Tibial nerve (tissue), 4 donors: ENCODE measurements around the gene CARM1. TPM values are rescaled to one million over a fixed set of nuclear protein-coding genes. Genes with fewer than 3 reads are reported as not detected.

ENCODE experiments used
- DNase-seq, 2 donors: peaks; one replicate each; pipeline ENCODE4 v3.0.0-alpha.2; 2019; ENCODE audit warnings: low spot score in 2 of 2
- H3K27ac ChIP-seq, 4 donors: fragments of 200-600 bp; sonication (generic) in 3 of 4; one replicate each; pipeline ENCODE4 v1.5.1; 2017 to 2019; ENCODE audit warnings: mild to moderate bottlenecking in 1 of 4
- H3K27me3 ChIP-seq, 2 donors: fragments of 200-600 bp; sonication (generic) in 1 of 2; one replicate each; pipeline versions ENCODE4 v1.5.1 to v1.6.0; 2017 to 2019
- H3K36me3 ChIP-seq, 3 donors: fragments of 200-600 bp; sonication (generic); one replicate each; pipeline ENCODE4 v1.5.1; 2018 to 2019
- H3K4me1 ChIP-seq, 4 donors: fragments of 200-600 bp; sonication (generic) in 3 of 4; one replicate each; pipeline ENCODE4 v1.5.1; 2017 to 2019
- H3K4me3 ChIP-seq, 4 donors: fragments of 200-600 bp; sonication (generic) in 3 of 4; one replicate each; pipeline ENCODE4 v1.5.1; 2017 to 2019; ENCODE audit warnings: mild to moderate bottlenecking in 1 of 4, moderate library complexity in 1 of 4
- H3K9me3 ChIP-seq, 4 donors: fragments of 200-600 bp; sonication (generic) in 3 of 4; one replicate each; pipeline ENCODE4 v1.5.1; 2017 to 2019
- EP300 ChIP-seq, 2 donors: sonication (generic); formaldehyde crosslinking; IDR thresholded peaks; one replicate each; pipeline ENCODE4 v1.6.1; 2017; ENCODE audit warnings: antibody characterized with exemption in 2 of 2, mild to moderate bottlenecking in 1 of 2
- POLR2A ChIP-seq, 2 donors: fragments of 450-650 bp; IDR thresholded peaks; one replicate each; pipeline ENCODE4 v1.6.1; 2017; ENCODE audit warnings: antibody characterized with exemption in 2 of 2, mild to moderate bottlenecking in 2 of 2, moderate library complexity in 2 of 2
- WGBS, 2 donors: methylation state at CpG; one replicate each; pipeline ENCODE4 v1.1.5; 2018; 5-methylcytosine and 5-hydroxymethylcytosine counted together
- total RNA-seq, 4 donors: library from RNA; depleted of rRNA; stranded (reverse); fragments of >200 nt; gene quantifications; one replicate each; pipeline ENCODE4 v1.1.0, GENCODE V29; 2016
- TF ChIP-seq, protein P1 (sequence below), 5 experiments: fragments of 200-600 bp in 3 of 5; fragments of 450-650 bp in 2 of 5; sonication (generic) in 3 of 5; IDR thresholded peaks; one replicate each; pipeline ENCODE4 v1.5.1; 2016 to 2019; ENCODE audit warnings: antibody characterized with exemption in 5 of 5, mild to moderate bottlenecking in 3 of 5, moderate library complexity in 2 of 5

The CARM1 gene
- total RNA-seq, result 10 to 100 TPM; 13.5 to 22.8 (median 14.0) TPM

DNA sequence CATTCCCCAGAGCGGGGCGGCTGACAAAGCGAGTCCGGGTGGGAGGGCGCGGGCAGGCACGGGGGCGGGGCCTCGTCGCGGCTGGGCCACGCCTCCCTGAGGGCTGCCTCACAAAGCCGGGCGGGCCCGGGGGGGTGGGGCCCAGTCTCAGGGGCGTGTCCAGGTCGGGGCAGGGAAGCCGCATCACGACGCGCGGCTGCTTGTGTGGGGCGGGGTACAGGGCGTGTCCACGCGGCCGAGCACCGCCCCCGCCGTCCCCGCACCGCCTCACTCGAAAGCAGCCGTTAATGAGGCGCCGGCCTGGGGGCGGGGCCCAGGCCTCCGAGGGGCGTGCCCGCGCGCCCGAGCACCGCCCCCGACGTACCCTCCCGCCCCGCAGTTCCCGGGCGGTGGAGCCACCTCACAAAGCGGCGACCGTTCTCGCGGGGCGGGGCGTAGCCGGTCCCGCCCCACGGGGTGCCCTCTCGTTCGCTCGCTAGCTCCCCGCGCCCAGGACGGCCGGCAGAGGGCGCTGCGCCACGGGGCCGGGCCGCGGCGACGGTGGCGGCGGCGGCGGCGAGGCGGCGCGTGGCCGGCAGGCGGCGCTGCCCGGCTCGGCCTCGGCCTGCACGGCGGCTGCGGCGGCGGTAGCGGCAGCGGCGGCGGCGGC, at the start of gene CARM1:
TSS of gene CARM1 (plus strand) at position 599 of the 649 bp plus-strand sequence. CDS start 150 bp downstream, outside the sequence.
- no peaks in the 10 kb centered on the region for H3K27me3 ChIP-seq
- peak within 1 kb of the TSS; percentile 45 to 95 (median 66) for H3K4me3 ChIP-seq
- H3K36me3 ChIP-seq, result no peaks in the 10 kb centered on the region
- TF ChIP-seq, protein P1, sequence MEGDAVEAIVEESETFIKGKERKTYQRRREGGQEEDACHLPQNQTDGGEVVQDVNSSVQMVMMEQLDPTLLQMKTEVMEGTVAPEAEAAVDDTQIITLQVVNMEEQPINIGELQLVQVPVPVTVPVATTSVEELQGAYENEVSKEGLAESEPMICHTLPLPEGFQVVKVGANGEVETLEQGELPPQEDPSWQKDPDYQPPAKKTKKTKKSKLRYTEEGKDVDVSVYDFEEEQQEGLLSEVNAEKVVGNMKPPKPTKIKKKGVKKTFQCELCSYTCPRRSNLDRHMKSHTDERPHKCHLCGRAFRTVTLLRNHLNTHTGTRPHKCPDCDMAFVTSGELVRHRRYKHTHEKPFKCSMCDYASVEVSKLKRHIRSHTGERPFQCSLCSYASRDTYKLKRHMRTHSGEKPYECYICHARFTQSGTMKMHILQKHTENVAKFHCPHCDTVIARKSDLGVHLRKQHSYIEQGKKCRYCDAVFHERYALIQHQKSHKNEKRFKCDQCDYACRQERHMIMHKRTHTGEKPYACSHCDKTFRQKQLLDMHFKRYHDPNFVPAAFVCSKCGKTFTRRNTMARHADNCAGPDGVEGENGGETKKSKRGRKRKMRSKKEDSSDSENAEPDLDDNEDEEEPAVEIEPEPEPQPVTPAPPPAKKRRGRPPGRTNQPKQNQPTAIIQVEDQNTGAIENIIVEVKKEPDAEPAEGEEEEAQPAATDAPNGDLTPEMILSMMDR (IDR thresholded peaks at IDR 0.05), result peak; percentile 64 to 98 (median 87)
- TF ChIP-seq POLR2A (IDR thresholded peaks at IDR 0.05), result no peak
- peak; percentile 10 to 47 for TF ChIP-seq EP300 (IDR thresholded peaks at IDR 0.05)
- peak within 1 kb of the TSS; percentile 83 to 93 (median 90) for H3K27ac ChIP-seq
- DNase-seq, result peak; percentile 98 to 99
- 0 to 1% methylated on average over 24 to 40 of the region's 99 CpGs for WGBS, 2 donors
- H3K4me1 ChIP-seq, result peaks cover 0 to 41% (median 7%) of the 10 kb centered on the region in 4 donors
- no peaks in the 10 kb centered on the region for H3K9me3 ChIP-seq

DNA sequence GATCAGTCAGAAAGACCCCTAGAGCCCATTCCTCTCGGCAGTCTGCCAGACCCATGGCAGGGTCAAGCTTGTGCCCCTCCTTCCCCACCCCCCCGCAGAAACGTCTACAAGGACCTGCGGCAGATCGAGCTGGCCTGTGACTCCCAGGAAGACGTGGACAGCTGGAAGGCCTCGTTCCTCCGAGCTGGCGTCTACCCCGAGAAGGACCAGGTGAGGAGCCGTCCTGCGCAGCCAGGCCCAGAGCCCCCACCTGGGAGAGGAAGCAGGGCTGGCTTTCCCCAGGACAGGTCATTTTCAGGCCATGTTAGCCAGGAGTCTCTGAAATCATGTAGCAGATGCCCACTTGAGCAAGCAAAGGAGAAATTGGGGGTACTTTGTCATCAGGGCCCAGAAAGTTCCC, 47.7 kb upstream of the CARM1 start:
- H3K27me3 ChIP-seq, result no peaks in the 10 kb centered on the region
- H3K4me1 ChIP-seq, result peaks cover 0 to 1% (median 0%) of the 10 kb centered on the region in 4 donors
- H3K27ac ChIP-seq, result no peak overlapping the region
- 93 to 96% methylated on average over 5 to 12 of the region's 12 CpGs for WGBS, 2 donors
- H3K9me3 ChIP-seq, result no peaks in the 10 kb centered on the region
- no peak for DNase-seq
- TF ChIP-seq, protein P1 (IDR thresholded peaks at IDR 0.05), result no peak
- TF ChIP-seq EP300 (IDR thresholded peaks at IDR 0.05), result no peak
- peaks cover 0 to 89% (median 35%) of the 10 kb centered on the region in 3 donors for H3K36me3 ChIP-seq
- no peak overlapping the region for H3K4me3 ChIP-seq

DNA sequence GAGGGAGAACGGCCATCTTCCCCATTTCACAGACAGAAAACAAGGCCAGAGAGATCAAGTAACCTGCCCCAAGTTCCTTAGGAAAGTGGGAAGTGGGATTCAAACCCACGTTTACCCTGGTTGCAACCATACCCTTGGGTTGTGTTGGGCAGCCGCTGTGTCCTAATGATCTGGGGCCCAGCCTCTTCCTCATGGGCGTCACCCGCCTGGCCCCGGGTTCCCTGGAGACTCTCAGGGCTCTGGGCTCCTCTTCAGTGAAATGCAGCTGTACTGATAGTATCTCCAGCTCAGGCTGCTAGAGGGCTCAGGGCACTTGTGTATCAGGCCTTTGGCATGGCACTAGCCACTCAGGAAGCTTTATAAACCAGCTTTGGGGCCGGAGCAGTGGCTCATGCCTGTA, 45.1 kb upstream of the CARM1 start:
- no peak for DNase-seq
- TF ChIP-seq POLR2A (IDR thresholded peaks at IDR 0.05) (no peak), EP300 (IDR thresholded peaks at IDR 0.05) (no peak)
- TF ChIP-seq, protein P1 (IDR thresholded peaks at IDR 0.05), result no peak
- Histone ChIP-seq H3K4me3 (no peak overlapping the region), H3K27ac (no peak overlapping the region), H3K9me3 (no peaks in the 10 kb centered on the region), H3K36me3 (peaks cover 0 to 89% (median 44%) of the 10 kb centered on the region in 3 donors), H3K27me3 (no peaks in the 10 kb centered on the region), H3K4me1 (no peaks in the 10 kb centered on the region)
- WGBS, 2 donors, result 83% methylated on average over 7 of the region's 7 CpGs

DNA sequence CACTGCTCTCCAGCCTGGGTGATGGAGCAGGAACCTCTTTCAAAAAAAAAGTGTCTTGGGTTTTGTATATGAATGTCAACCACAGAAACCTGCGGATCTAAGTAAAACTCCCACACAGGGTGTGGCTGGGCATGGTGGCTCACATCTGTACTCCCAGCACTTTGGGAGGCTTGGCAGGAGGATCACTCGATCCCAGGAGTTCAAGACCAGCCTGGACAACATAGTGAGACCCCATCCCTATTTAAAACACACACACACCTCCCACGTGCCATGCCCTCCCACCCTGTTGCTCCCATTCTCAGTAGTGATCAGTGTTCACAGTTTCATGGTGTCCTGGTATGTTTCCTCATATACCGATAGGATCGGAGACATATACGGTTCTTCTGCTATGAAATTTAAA, 44.5 kb upstream of the CARM1 start:
- H3K36me3 ChIP-seq, result peaks cover 0 to 89% (median 42%) of the 10 kb centered on the region in 3 donors
- DNase-seq, result no peak
- no peaks in the 10 kb centered on the region for H3K9me3 ChIP-seq
- no peak for TF ChIP-seq POLR2A (IDR thresholded peaks at IDR 0.05)
- TF ChIP-seq EP300 (IDR thresholded peaks at IDR 0.05), result no peak
- TF ChIP-seq, protein P1 (IDR thresholded peaks at IDR 0.05), result no peak
- no peak overlapping the region for H3K4me3 ChIP-seq
- 89% methylated on average over 6 of the region's 6 CpGs for WGBS, 2 donors
- H3K27me3 ChIP-seq, result no peaks in the 10 kb centered on the region
- no peaks in the 10 kb centered on the region for H3K4me1 ChIP-seq
- H3K27ac ChIP-seq, result no peak overlapping the region

DNA sequence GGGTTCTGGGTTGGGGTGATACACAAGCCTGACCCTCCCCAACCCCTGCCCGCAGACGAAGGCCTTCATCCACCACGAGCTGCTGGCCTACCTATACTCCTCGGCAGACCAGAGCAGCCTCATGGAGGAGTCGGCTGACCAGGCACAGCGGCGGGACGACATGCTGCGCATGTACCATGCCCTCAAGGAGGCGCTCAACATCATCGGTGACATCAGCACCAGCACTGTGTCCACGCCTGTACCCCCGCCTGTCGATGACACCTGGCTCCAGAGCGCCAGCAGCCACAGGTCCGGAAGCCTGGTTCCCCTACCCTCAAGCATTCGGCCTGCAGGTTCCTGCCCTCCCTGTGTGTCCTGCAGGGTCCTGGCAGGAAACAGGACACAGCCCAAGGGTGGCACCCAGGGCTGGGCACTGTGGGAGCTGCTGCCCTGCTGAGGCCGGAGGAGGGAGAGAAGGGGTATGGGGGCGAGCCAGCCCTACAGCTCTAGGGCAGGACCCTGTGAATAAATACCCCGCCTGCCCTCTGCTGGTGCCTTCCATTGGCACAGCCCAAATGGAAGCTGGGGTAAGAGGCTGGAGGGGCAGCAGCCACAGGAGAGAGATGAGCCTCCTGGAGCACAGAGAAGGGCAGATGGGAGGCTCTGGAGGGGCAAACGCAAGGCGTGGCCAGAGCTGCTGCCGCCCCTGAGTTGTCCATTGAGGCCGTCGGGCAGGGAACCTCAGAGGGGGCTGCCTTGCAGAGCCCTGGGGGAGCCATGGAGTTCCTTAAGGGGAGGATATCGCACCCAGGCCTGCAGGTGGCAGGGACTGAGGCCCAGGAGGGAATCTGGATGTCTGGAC, 42.2 kb upstream of the CARM1 start:
- H3K36me3 ChIP-seq, result peaks cover 0 to 91% (median 31%) of the 10 kb centered on the region in 3 donors
- no peaks in the 10 kb centered on the region for H3K27me3 ChIP-seq
- no peaks in the 10 kb centered on the region for H3K9me3 ChIP-seq
- no peaks in the 10 kb centered on the region for H3K4me1 ChIP-seq
- no peak overlapping the region for H3K4me3 ChIP-seq
- no peak for DNase-seq
- WGBS, 2 donors, result 82 to 88% methylated on average over 13 to 18 of the region's 26 CpGs
- H3K27ac ChIP-seq, result no peak overlapping the region
- TF ChIP-seq, protein P1 (IDR thresholded peaks at IDR 0.05), result no peak
- TF ChIP-seq EP300 (IDR thresholded peaks at IDR 0.05), result no peak
- TF ChIP-seq POLR2A (IDR thresholded peaks at IDR 0.05), result no peak
